IPS DF 4.7 (cell line): Measurements from ENCODE around the gene VGLL3.

Source experiments
- DNase-seq: peaks from one replicate; pipeline ENCODE4 v3.0.0-alpha.2; 2013; ENCODE audit warnings: low spot score; ENCODE audit errors: extremely low read depth

The VGLL3 gene

GRCh38 chr3:86954226-86954625 lies 36.7 kb downstream of the VGLL3 start:
- DNase-seq: no peak

GRCh38 chr3:86951322-86951721 lies 39.6 kb downstream of the VGLL3 start:
- no peak for DNase-seq

- DNase-seq: no peak
Observed at GRCh38 chr3:86950717-86951116, 40.2 kb downstream of the VGLL3 start.

GRCh38 chr3:86949850-86950249 lies 41.1 kb downstream of the VGLL3 start:
- DNase-seq: no peak

GRCh38 chr3:86948822-86949221 lies 42.1 kb downstream of the VGLL3 start:
- no peak for DNase-seq

- DNase-seq: no peak
Observed at GRCh38 chr3:86942206-86942605, 48.7 kb downstream of the VGLL3 start.

- no peak for DNase-seq
Observed at GRCh38 chr3:86938416-86939105, 52.4 kb downstream of the VGLL3 start.

GRCh38 chr3:86937306-86937791 lies 53.6 kb downstream of the VGLL3 start:
- no peak for DNase-seq

- no peak for DNase-seq
Observed at GRCh38 chr3:86934851-86935250, 56.1 kb downstream of the VGLL3 start.

GRCh38 chr3:86930831-86931230 lies 60.1 kb downstream of the VGLL3 start:
- no peak for DNase-seq

GRCh38 chr3:86930181-86930580 lies 60.8 kb downstream of the VGLL3 start:
- no peak for DNase-seq

GRCh38 chr3:86929046-86929445 lies 61.9 kb downstream of the VGLL3 start:
- no peak for DNase-seq

- DNase-seq: no peak
Observed at GRCh38 chr3:86923071-86923491, 67.9 kb downstream of the VGLL3 start.

GRCh38 chr3:86921971-86922680 lies 68.8 kb downstream of the VGLL3 start:
- DNase-seq: no peak

- DNase-seq: no peak
Observed at GRCh38 chr3:86914670-86915069, 76.3 kb downstream of the VGLL3 start.

GRCh38 chr3:86913160-86913559 lies 77.8 kb downstream of the VGLL3 start:
- no peak for DNase-seq

- no peak for DNase-seq
Observed at GRCh38 chr3:86895202-86895601, 95.7 kb downstream of the VGLL3 start.

- peak; percentile 44 for DNase-seq
Observed at GRCh38 chr3:86890741-86891396, 100.1 kb downstream of the VGLL3 start.
